Suppressor macrophage treated with lipopolysaccharide for 4 hours (primary cell): ENCODE results near the gene WFIKKN2.
"Not testable (repeated sequence)": the region's sequence is repeated elsewhere in the genome, so short reads cannot be mapped to it uniquely, and the experiment has no call there.

Source experiments
- DNase-seq: peaks from one replicate; pipeline ENCODE4 v3.0.0-alpha.2; 2020

The WFIKKN2 gene

GRCh38 chr17:50835301-50836234 is at the start of gene WFIKKN2:
Gene WFIKKN2, plus strand, starts transcription at chr17:50835586. Its CDS starts 352 bp downstream, at chr17:50835938.
- DNase-seq = no peak

- DNase-seq = no peak
Observed at GRCh38 chr17:50785946-50786570, 49.3 kb upstream of the WFIKKN2 start.

GRCh38 chr17:50787106-50787505 is 48.3 kb upstream of the WFIKKN2 start:
- no peak for DNase-seq

- no peak for DNase-seq
Observed at GRCh38 chr17:50790618-50791017, 44.8 kb upstream of the WFIKKN2 start.

- no peak for DNase-seq
Observed at GRCh38 chr17:50792132-50792531, 43.3 kb upstream of the WFIKKN2 start.

GRCh38 chr17:50793007-50793406 is 42.4 kb upstream of the WFIKKN2 start:
- DNase-seq = no peak

- no peak for DNase-seq
Observed at GRCh38 chr17:50794361-50794760, 41.0 kb upstream of the WFIKKN2 start.

- DNase-seq = peak; percentile 45
Observed at GRCh38 chr17:50797135-50797810, 38.1 kb upstream of the WFIKKN2 start.

GRCh38 chr17:50798424-50799288 is 36.7 kb upstream of the WFIKKN2 start:
- DNase-seq = no peak

- no peak for DNase-seq
Observed at GRCh38 chr17:50799582-50799981, 35.8 kb upstream of the WFIKKN2 start.

- DNase-seq = no peak
Observed at GRCh38 chr17:50800196-50800700, 35.1 kb upstream of the WFIKKN2 start.

GRCh38 chr17:50802609-50803571 is 32.5 kb upstream of the WFIKKN2 start:
- DNase-seq = no peak

GRCh38 chr17:50803676-50804075 is 31.7 kb upstream of the WFIKKN2 start:
- no peak for DNase-seq

- DNase-seq = not testable (repeated sequence)
Observed at GRCh38 chr17:50804749-50805475, 30.5 kb upstream of the WFIKKN2 start.

GRCh38 chr17:50805486-50805885 is 29.9 kb upstream of the WFIKKN2 start:
- DNase-seq = no peak

- no peak for DNase-seq
Observed at GRCh38 chr17:50806141-50806643, 29.2 kb upstream of the WFIKKN2 start.

GRCh38 chr17:50807009-50807408 is 28.4 kb upstream of the WFIKKN2 start:
- no peak for DNase-seq

- DNase-seq = no peak
Observed at GRCh38 chr17:50807675-50808074, 27.7 kb upstream of the WFIKKN2 start.

GRCh38 chr17:50808413-50808812 is 27.0 kb upstream of the WFIKKN2 start:
- DNase-seq = no peak

GRCh38 chr17:50808888-50809287 is 26.5 kb upstream of the WFIKKN2 start:
- no peak for DNase-seq
